Ascending aorta (tissue), 2 donors: ENCODE results near the gene CCDC88A. TPM values are rescaled to one million over a fixed set of nuclear protein-coding genes. Genes with fewer than 3 reads are reported as not detected.
"Not testable (repeated sequence)": the region's sequence is repeated elsewhere in the genome, so short reads cannot be mapped to it uniquely, and the experiment has no call there.

Source experiments
- DNase-seq, 2 donors: peaks; one replicate each; pipeline ENCODE4 v3.0.0-alpha.2; 2019; ENCODE audit warnings: low spot score in 2 of 2
- H3K27ac ChIP-seq, 2 donors: fragments of 200-600 bp; sonication (generic); one replicate each; pipeline ENCODE4 v1.5.1; 2016 to 2017; ENCODE audit warnings: mild to moderate bottlenecking in 1 of 2
- H3K27me3 ChIP-seq: fragments of 200-600 bp; sonication (generic); one replicate; pipeline ENCODE4 v1.5.1; 2017
- H3K36me3 ChIP-seq, 2 donors: fragments of 200-600 bp; sonication (generic); one replicate each; pipeline ENCODE4 v1.5.1; 2016
- H3K4me1 ChIP-seq, 2 donors: fragments of 200-600 bp; sonication (generic); one replicate each; pipeline ENCODE4 v1.5.1; 2016 to 2017; ENCODE audit warnings: mild to moderate bottlenecking in 1 of 2
- H3K4me3 ChIP-seq, 2 donors: fragments of 200-600 bp; sonication (generic); one replicate each; pipeline ENCODE4 v1.5.1; 2016 to 2017; ENCODE audit warnings: mild to moderate bottlenecking in 1 of 2
- H3K9me3 ChIP-seq, 2 donors: fragments of 200-600 bp; sonication (generic); one replicate each; pipeline ENCODE4 v1.5.1; 2016
- CTCF ChIP-seq, 3 experiments: fragments of 200-600 bp in 2 of 3; fragments of 450-650 bp in 1 of 3; sonication (generic) in 2 of 3; IDR thresholded peaks; one replicate each; pipeline ENCODE4 v1.5.1; 2016 to 2019; ENCODE audit warnings: antibody characterized with exemption in 3 of 3, mild to moderate bottlenecking in 1 of 3, moderate library complexity in 1 of 3
- intact Hi-C: fragments of 100-400 bp; cut with DNase I; formaldehyde crosslinking; loops from one replicate; pipeline ENCODE4 v1.15.1; 2023
- total RNA-seq: library from RNA; depleted of rRNA; stranded (reverse); fragments of >200 nt; gene quantifications from one replicate; pipeline ENCODE4 v1.1.0, GENCODE V29; 2016

CCDC88A gene
- total RNA-seq, 1 donor from 2014 or later: 39.2 TPM

- TF ChIP-seq CTCF (IDR thresholded peaks at IDR 0.05): no peak
- intact Hi-C loops: no loop called here
These were observed 142.3 kb downstream of the CCDC88A start for GRCh38 chr2:55277310-55277709.

GRCh38 chr2:55274346-55274745 lies 145.3 kb downstream of the CCDC88A start:
- H3K9me3 ChIP-seq, DNase-seq, H3K4me3 ChIP-seq, H3K36me3 ChIP-seq, intact Hi-C loops, H3K27ac ChIP-seq, H3K4me1 ChIP-seq, H3K27me3 ChIP-seq: not testable (repeated sequence)

More at GRCh38 chr2:55277310-55277709, 142.3 kb downstream of the CCDC88A start:
- DNase-seq: no peak
- Histone ChIP-seq H3K4me1 (no peaks in the 10 kb centered on the region), H3K4me3 (no peak overlapping the region), H3K36me3 (no peaks in the 10 kb centered on the region), H3K9me3 (no peaks in the 10 kb centered on the region), H3K27me3 (no peaks in the 10 kb centered on the region), H3K27ac (no peak overlapping the region)

GRCh38 chr2:55269645-55269990 lies 150.0 kb downstream of the CCDC88A start:
- intact Hi-C loops: loop anchor here (1.0 to 2.0 kb wide), 4 partner anchors 13 to 163 kb away; partner anchors contain the start of genes CCDC88A, CLHC1 and RPS27A
- no peak for TF ChIP-seq CTCF (IDR thresholded peaks at IDR 0.05)
- Histone ChIP-seq H3K4me3 (peak overlapping the region; percentile 80 to 86), H3K9me3 (no peaks in the 10 kb centered on the region), H3K27ac (peak overlapping the region; percentile 80 to 83), H3K36me3 (peaks cover 0 to 3% of the 10 kb centered on the region in 2 donors), H3K4me1 (peaks cover 0 to 4% of the 10 kb centered on the region in 2 donors), H3K27me3 (no peaks in the 10 kb centered on the region)
- DNase-seq: no peak

GRCh38 chr2:55268907-55269644 lies 150.6 kb downstream of the CCDC88A start, which contains the start of gene MTIF2:
Gene MTIF2, minus strand, starts transcription at chr2:55269231. Its CDS starts 5,373 bp downstream, at chr2:55263858.
- Histone ChIP-seq H3K9me3 (no peaks in the 10 kb centered on the region), H3K27ac (peak within 1 kb of the TSS; percentile 80 to 83), H3K36me3 (peaks cover 0 to 8% of the 10 kb centered on the region in 2 donors), H3K4me3 (peak within 1 kb of the TSS; percentile 80 to 86), H3K4me1 (peaks cover 0 to 4% of the 10 kb centered on the region in 2 donors), H3K27me3 (no peaks in the 10 kb centered on the region)
- peak; percentile 77 to 97 for DNase-seq
- intact Hi-C loops: loop anchor here (1.0 to 2.0 kb wide), 4 partner anchors 13 to 164 kb away; partner anchors contain the start of genes CCDC88A, CLHC1 and RPS27A
- TF ChIP-seq CTCF (IDR thresholded peaks at IDR 0.05): no peak

- peaks cover 0 to 4% of the 10 kb centered on the region in 2 donors for H3K4me1 ChIP-seq
- no peaks in the 10 kb centered on the region for H3K9me3 ChIP-seq
- no peak for DNase-seq
- peaks cover 4 to 13% of the 10 kb centered on the region in 2 donors for H3K36me3 ChIP-seq
- peak overlapping the region; percentile 80 to 83 for H3K27ac ChIP-seq
- intact Hi-C loops: loop anchor here (2.0 kb wide), 1 partner anchor 164 kb away; no protein-coding TSS in a partner anchor
- TF ChIP-seq CTCF (IDR thresholded peaks at IDR 0.05): no peak
- H3K4me3 ChIP-seq: peak overlapping the region; percentile 80 to 86
- no peaks in the 10 kb centered on the region for H3K27me3 ChIP-seq
These were observed 151.3 kb downstream of the CCDC88A start for GRCh38 chr2:55268288-55268906.

GRCh38 chr2:55259586-55259985 lies 160.1 kb downstream of the CCDC88A start:
- intact Hi-C loops, DNase-seq, H3K4me1 ChIP-seq, H3K27ac ChIP-seq, H3K9me3 ChIP-seq, H3K4me3 ChIP-seq, H3K27me3 ChIP-seq: not testable (repeated sequence)
- H3K36me3 ChIP-seq: peaks cover 28 to 63% of the 10 kb centered on the region in 2 donors
